Left lung (tissue), 10 donors: ENCODE results near the gene HS3ST3A1. TPM values are rescaled to one million over a fixed set of nuclear protein-coding genes. Genes with fewer than 3 reads are reported as not detected.

Experiments
- ATAC-seq: fragments of 200-7000 bp; cut with Tn5 transposase; one replicate; pipeline ENCODE4 v1.9.1; 2020; ENCODE audit warnings: moderate library complexity
- DNase-seq, 4 donors: peaks; one replicate each; pipeline ENCODE4 v3.0.0-alpha.2; 2013 to 2020
- H3K27ac ChIP-seq, 2 donors: fragments of 200-600 bp; sonication (generic) in 1 of 2; one replicate each; pipeline versions ENCODE4 v1.5.0 to v1.8.0; 2020 to 2021
- H3K27me3 ChIP-seq, 2 donors: fragments of 200-600 bp; sonication (generic) in 1 of 2; one replicate each; pipeline versions ENCODE4 v1.5.0 to v1.8.0; 2020 to 2021
- H3K36me3 ChIP-seq, 2 donors: fragments of 200-600 bp; sonication (generic) in 1 of 2; one replicate each; pipeline versions ENCODE4 v1.5.0 to v1.8.0; 2020 to 2021
- H3K4me1 ChIP-seq, 2 donors: fragments of 200-600 bp; one replicate each; pipeline ENCODE4 v1.8.0; 2021
- H3K4me3 ChIP-seq, 2 donors: fragments of 200-600 bp; sonication (generic) in 1 of 2; one replicate each; pipeline versions ENCODE4 v1.5.0 to v1.8.0; 2020 to 2021; ENCODE audit warnings: mild to moderate bottlenecking in 1 of 2
- H3K9me3 ChIP-seq, 2 donors: fragments of 200-600 bp; sonication (generic) in 1 of 2; one replicate each; pipeline versions ENCODE4 v1.5.0 to v1.8.0; 2020 to 2021
- intact Hi-C, 2 donors: fragments of 100-400 bp; cut with DNase I; formaldehyde crosslinking; loops; one replicate each; pipeline versions ENCODE4 v1.11.2 to v1.14.2; 2022
- polyA plus RNA-seq, 6 donors: library from polyadenylated mRNA; unstranded; fragments of 120-200 nt; gene quantifications; one replicate each; pipeline ENCODE4 v1.2.1, GENCODE V29; 2013; ENCODE audit not compliant: insufficient read length in 6 of 6
- total RNA-seq, 2 donors: library from RNA; stranded (reverse); fragmentation: NEBNext Ultra II Directional; extraction: Animal tissue kit (Norgen Biotek cat#: 25700); gene quantifications; one replicate each; pipeline ENCODE4 v1.2.1, GENCODE V29; 2021
- TF ChIP-seq, protein P1 (sequence below), 2 donors: fragments of 200-600 bp; sonication (generic) in 1 of 2; IDR thresholded peaks; one replicate each; pipeline versions ENCODE4 v1.5.0 to v1.8.0; 2021; ENCODE audit warnings: antibody characterized with exemption in 2 of 2
- donor health status: DM: no; HTN: yes; CAD: no.
- donor health status: DM: no; HTN: no; CAD: no.

Gene HS3ST3A1
- total and polyA plus RNA-seq, 8 donors, result 2.7 to 9.5 (median 4.5) TPM

DNA sequence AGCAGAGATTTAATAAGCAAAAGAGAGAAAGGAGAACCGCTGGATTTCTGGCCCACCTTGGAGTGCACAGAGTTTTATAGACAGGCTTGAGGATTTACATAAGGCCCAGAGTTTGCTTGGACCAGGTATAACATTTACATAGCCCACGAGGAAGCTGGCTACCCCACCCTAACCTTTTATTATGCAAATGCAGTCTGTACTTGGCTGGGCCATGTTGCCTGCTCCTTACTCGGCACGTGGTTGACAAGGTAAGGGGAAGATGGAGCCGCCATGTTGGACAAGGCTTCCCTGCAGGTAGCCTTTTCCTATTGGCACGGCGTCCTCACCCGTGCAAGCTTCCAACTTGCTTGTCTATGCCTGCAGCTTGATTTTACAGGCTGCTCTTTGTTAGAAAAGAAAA, 35.2 kb upstream of the HS3ST3A1 start:
- intact Hi-C loops, result no loop called here
- TF ChIP-seq, protein P1, sequence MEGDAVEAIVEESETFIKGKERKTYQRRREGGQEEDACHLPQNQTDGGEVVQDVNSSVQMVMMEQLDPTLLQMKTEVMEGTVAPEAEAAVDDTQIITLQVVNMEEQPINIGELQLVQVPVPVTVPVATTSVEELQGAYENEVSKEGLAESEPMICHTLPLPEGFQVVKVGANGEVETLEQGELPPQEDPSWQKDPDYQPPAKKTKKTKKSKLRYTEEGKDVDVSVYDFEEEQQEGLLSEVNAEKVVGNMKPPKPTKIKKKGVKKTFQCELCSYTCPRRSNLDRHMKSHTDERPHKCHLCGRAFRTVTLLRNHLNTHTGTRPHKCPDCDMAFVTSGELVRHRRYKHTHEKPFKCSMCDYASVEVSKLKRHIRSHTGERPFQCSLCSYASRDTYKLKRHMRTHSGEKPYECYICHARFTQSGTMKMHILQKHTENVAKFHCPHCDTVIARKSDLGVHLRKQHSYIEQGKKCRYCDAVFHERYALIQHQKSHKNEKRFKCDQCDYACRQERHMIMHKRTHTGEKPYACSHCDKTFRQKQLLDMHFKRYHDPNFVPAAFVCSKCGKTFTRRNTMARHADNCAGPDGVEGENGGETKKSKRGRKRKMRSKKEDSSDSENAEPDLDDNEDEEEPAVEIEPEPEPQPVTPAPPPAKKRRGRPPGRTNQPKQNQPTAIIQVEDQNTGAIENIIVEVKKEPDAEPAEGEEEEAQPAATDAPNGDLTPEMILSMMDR (IDR thresholded peaks at IDR 0.05), result no peak
- ATAC-seq (no peak), DNase-seq (no peak)
- no peak overlapping the region for H3K27ac ChIP-seq
- H3K36me3 ChIP-seq, result no peaks in the 10 kb centered on the region
- no peaks in the 10 kb centered on the region for H3K4me1 ChIP-seq
- H3K27me3 ChIP-seq, result no peaks in the 10 kb centered on the region
- no peak overlapping the region for H3K4me3 ChIP-seq
- H3K9me3 ChIP-seq, result no peaks in the 10 kb centered on the region

DNA sequence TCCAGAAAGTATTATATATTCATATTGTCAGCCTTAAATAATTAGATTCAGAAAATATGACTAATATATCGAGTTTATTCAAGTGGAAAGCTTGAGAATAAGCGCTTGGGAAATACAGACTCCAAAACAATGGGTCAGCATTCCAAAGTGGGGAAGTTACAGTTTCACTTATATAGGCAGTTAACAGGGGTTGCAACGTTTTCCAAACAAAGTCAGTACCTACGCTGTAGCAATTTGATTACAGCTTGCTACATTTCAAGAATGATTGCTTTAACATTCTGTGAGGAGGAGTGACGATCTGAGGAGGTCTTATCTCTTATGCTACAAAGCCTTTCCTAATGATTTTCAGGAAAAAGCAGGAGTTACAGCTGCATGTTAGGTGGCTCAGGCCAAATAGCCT, 34.2 kb upstream of the HS3ST3A1 start:
- intact Hi-C loops, result no loop called here
- H3K36me3 ChIP-seq, result no peaks in the 10 kb centered on the region
- ATAC-seq (no peak), DNase-seq (no peak)
- H3K9me3 ChIP-seq, result no peaks in the 10 kb centered on the region
- TF ChIP-seq, protein P1 (IDR thresholded peaks at IDR 0.05), result no peak
- no peak overlapping the region for H3K27ac ChIP-seq
- H3K4me3 ChIP-seq, result no peak overlapping the region
- no peaks in the 10 kb centered on the region for H3K27me3 ChIP-seq
- no peaks in the 10 kb centered on the region for H3K4me1 ChIP-seq

DNA sequence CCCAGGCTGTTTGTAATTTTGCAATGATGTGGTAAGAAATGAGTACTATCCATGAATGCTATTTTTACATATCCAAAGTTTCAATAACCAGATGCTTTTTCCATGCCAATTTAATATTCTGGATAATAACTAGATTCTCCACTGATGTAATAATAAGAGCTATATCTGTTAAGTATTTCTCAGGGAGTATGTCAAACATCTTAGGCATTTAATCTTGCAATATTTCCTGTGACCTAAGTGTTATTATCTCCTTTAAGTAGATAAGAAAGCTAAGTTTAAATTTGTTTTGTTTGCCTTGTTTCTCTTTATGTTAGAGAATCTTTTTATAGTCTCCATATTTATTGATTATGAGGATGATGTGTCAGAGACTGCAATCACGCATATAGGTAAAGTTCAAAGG, 32.3 kb upstream of the HS3ST3A1 start:
- TF ChIP-seq, protein P1 (IDR thresholded peaks at IDR 0.05), result no peak
- Histone ChIP-seq H3K36me3 (no peaks in the 10 kb centered on the region), H3K27ac (no peak overlapping the region), H3K9me3 (no peaks in the 10 kb centered on the region), H3K27me3 (no peaks in the 10 kb centered on the region), H3K4me3 (no peak overlapping the region), H3K4me1 (no peaks in the 10 kb centered on the region)
- ATAC-seq (no peak), DNase-seq (no peak)
- intact Hi-C loops, result no loop called here

DNA sequence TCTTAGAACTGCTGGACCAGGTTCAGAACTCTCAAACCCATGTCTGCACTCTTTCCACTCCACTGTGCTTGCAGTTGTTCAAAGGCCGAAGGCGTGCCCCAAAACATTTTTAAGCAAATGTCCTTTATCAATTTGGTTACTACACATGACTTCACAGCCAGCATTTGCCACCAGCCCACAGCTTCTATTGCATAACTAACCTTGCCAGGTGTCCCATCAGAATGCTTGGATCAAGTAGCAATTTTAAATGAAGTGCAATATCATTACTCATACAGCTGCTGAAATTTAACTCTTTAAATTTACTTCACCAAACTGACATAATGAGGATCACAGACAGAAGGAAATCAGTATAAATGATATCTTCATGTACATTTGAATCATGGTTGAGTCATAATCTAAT, 29.8 kb upstream of the HS3ST3A1 start:
- H3K27me3 ChIP-seq, result no peaks in the 10 kb centered on the region
- H3K4me3 ChIP-seq, result no peak overlapping the region
- intact Hi-C loops, result no loop called here
- no peak for DNase-seq
- no peak overlapping the region for H3K27ac ChIP-seq
- no peak for ATAC-seq
- H3K4me1 ChIP-seq, result no peaks in the 10 kb centered on the region
- TF ChIP-seq, protein P1 (IDR thresholded peaks at IDR 0.05), result no peak
- no peaks in the 10 kb centered on the region for H3K9me3 ChIP-seq
- H3K36me3 ChIP-seq, result no peaks in the 10 kb centered on the region

DNA sequence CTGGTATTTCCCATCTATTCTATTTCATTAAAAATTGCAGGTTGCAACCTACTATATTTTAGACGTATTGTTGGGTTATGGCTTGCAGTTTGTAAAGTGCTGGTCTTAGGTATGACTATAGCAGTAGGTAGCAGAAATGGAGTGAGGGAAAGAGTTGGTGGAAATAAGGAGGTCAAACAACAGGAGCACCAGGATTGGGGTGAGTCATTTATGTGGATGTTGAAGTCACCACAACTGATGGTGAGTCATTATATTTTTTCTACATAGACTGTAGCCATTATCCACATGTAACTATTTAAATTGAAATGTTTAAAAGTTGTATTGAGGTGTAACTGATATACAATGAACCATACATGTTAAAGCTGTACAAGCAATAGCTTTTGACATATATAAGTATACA, 25.0 kb upstream of the HS3ST3A1 start:
- Histone ChIP-seq H3K27me3 (no peaks in the 10 kb centered on the region), H3K9me3 (peaks cover 0 to 9% of the 10 kb centered on the region in 2 donors), H3K27ac (no peak overlapping the region), H3K4me3 (no peak overlapping the region), H3K36me3 (no peaks in the 10 kb centered on the region), H3K4me1 (no peaks in the 10 kb centered on the region)
- DNase-seq (no peak), ATAC-seq (no peak)
- TF ChIP-seq, protein P1 (IDR thresholded peaks at IDR 0.05), result no peak
- intact Hi-C loops, result no loop called here
